Ovary (tissue), 3 donors: ENCODE results near the gene ZNF26.
A peak's percentile ranks its signal among the peaks of the same experiment; 100 is the strongest.

Source experiments
- POLR2A ChIP-seq: fragments of 450-650 bp; IDR thresholded peaks from one replicate; pipeline ENCODE4 v1.6.1; 2017; ENCODE audit warnings: antibody characterized with exemption, mild to moderate bottlenecking, moderate library complexity
- TF ChIP-seq, protein P1 (sequence below), 3 donors: fragments of 450-650 bp in 2 of 3; fragments of 200-600 bp in 1 of 3; IDR thresholded peaks; one replicate each; pipeline versions ENCODE4 v1.5.1 to v1.8.0; 2016 to 2022; ENCODE audit warnings: antibody characterized with exemption in 3 of 3, mild to moderate bottlenecking in 1 of 3
- donor health status: DM: no; HTN: no; CAD: no.

DNA sequence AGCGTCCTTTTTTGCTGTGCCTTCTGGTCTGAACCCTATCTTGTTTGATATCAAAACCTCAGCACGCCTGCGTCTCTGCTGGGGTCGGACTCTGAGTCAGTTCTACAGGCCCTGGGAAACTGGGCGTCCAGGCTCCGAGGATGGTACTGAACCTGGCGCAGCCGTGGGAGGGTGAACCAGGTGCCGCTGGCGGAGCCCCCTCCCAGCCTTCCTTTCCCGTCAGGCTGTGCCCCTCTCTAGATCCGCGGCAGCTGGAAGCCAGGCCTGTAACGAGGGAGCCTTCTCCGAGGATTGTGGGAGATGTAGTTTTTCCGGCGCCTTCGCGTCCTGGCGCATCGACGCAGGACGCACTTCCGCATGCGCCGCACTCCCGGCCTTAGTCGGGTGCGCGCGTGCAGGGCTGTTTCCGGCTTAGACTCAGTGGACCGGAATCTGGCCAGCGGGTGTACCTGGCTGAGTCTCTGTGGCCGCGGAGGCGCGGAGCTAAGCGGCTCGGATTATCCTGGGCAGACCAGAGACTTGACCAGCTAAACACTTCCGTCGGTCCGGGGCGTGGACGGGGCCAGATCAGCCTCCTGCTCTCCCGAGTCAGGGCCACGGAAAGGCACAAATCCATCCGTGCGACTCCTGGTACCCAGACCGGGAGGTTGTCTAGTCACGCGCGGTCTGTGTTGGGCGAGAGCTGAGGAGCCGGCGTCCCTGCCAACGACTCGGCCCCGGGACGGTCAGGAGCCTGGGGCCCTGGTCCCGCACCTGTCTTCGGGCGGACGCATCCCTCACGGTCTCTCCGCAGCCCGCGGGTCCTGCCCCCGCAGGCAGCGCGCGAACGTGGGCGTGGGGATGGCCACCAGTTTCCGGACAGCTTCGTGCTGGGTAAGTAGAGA, at the start of gene ZNF26:
- peak; percentile 30 for TF ChIP-seq POLR2A
- TF ChIP-seq, protein P1, sequence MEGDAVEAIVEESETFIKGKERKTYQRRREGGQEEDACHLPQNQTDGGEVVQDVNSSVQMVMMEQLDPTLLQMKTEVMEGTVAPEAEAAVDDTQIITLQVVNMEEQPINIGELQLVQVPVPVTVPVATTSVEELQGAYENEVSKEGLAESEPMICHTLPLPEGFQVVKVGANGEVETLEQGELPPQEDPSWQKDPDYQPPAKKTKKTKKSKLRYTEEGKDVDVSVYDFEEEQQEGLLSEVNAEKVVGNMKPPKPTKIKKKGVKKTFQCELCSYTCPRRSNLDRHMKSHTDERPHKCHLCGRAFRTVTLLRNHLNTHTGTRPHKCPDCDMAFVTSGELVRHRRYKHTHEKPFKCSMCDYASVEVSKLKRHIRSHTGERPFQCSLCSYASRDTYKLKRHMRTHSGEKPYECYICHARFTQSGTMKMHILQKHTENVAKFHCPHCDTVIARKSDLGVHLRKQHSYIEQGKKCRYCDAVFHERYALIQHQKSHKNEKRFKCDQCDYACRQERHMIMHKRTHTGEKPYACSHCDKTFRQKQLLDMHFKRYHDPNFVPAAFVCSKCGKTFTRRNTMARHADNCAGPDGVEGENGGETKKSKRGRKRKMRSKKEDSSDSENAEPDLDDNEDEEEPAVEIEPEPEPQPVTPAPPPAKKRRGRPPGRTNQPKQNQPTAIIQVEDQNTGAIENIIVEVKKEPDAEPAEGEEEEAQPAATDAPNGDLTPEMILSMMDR (IDR thresholded peaks at IDR 0.05) = no peak
